HFFc6 (cell line): ENCODE data around the gene UCK1. TPM values are rescaled to one million over a fixed set of nuclear protein-coding genes. Genes with fewer than 3 reads are reported as not detected.

ENCODE experiments used
- DNase-seq: peaks from one replicate; pipeline ENCODE4 v3.0.0-alpha.2; 2018
- H3K27ac Mint-ChIP-seq: 2 replicates; pipeline ENCODE4 v1.8.0; 2020; ENCODE audit warnings: mild to moderate bottlenecking, mixed read lengths
- H3K27me3 Mint-ChIP-seq: 2 replicates; pipeline ENCODE4 v1.8.0; 2021; ENCODE audit warnings: mild to moderate bottlenecking, moderate library complexity, mixed read lengths; ENCODE audit not compliant: insufficient read depth
- H3K36me3 Mint-ChIP-seq: 2 replicates; pipeline ENCODE4 v1.8.0; 2021; ENCODE audit warnings: low read depth, mixed read lengths
- H3K4me1 Mint-ChIP-seq: 2 replicates; pipeline ENCODE4 v1.8.0; 2020; ENCODE audit warnings: low read depth, mixed read lengths
- H3K4me3 Mint-ChIP-seq: 2 replicates; pipeline ENCODE4 v1.8.0; 2020; ENCODE audit warnings: mild to moderate bottlenecking, moderate library complexity, mixed read lengths
- H3K9me3 Mint-ChIP-seq: 2 replicates; pipeline ENCODE4 v1.8.0; 2020; ENCODE audit warnings: mild to moderate bottlenecking, mixed read lengths
- CTCF ChIP-seq: fragments of 200-600 bp; sonication (generic); IDR thresholded peaks from 2 replicates; pipeline ENCODE4 v1.5.0; 2021; ENCODE audit warnings: antibody characterized with exemption, mild to moderate bottlenecking
- total RNA-seq, 6 experiments: library from RNA; stranded (reverse); fragmentation: NEBNext Ultra II Directional; extraction: Animal tissue kit (Norgen Biotek cat#: 25700); gene quantifications; 2 replicates in 1 of 6; 3 replicates in 5 of 6; pipeline ENCODE4 v1.2.3, GENCODE V29; 2021

UCK1 gene
- total RNA-seq, 6 experiments from 2014 or later, result 18.6 to 22.6 (median 20.8) TPM

- Mint-ChIP-seq H3K27ac (no peak overlapping the region), H3K9me3 (peaks cover 11% of the 10 kb centered on the region), H3K36me3 (peaks cover 9% of the 10 kb centered on the region), H3K4me1 (no peaks in the 10 kb centered on the region), H3K27me3 (peaks cover 7% of the 10 kb centered on the region), H3K4me3 (no peak overlapping the region)
- no peak for TF ChIP-seq CTCF
- DNase-seq, result no peak
Observed at GRCh38 chr9:131537946-131538345, 6.9 kb upstream of the UCK1 start.

- Mint-ChIP-seq H3K4me1 (peaks cover 8% of the 10 kb centered on the region), H3K4me3 (no peak overlapping the region), H3K9me3 (no peaks in the 10 kb centered on the region), H3K36me3 (no peaks in the 10 kb centered on the region), H3K27me3 (peaks cover 4% of the 10 kb centered on the region), H3K27ac (no peak overlapping the region)
- DNase-seq, result no peak
- TF ChIP-seq CTCF, result no peak
Observed at GRCh38 chr9:131534721-131535237, 3.7 kb upstream of the UCK1 start.

DNA sequence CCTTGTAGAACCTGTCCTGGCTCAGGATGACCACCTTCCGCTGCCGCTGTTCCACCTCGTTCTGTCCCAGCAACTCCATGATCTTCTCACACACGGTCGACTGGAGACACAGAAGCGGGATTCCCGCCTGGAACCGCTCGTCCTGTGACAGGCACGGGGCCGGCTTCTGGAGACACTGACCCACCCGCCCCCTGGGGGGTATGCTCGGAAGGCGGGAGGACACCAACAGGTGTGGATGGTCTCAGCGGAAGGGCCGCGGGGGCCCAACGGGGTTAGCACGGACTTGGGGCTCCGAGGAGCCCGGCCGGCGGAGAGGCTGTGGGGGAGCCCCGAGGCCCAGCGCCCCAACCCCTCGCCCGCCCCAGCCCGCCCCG lies 530 bp downstream of the UCK1 start:
- DNase-seq, result peak; percentile 25
- H3K27me3 Mint-ChIP-seq, result peaks cover 2% of the 10 kb centered on the region; the same call in 1 of the 2 replicates
- no peaks in the 10 kb centered on the region for H3K9me3 Mint-ChIP-seq
- peak overlapping the region; percentile 54 for H3K27ac Mint-ChIP-seq
- peak; percentile 61 for TF ChIP-seq CTCF
- peaks cover 10% of the 10 kb centered on the region for H3K4me1 Mint-ChIP-seq
- peak overlapping the region; percentile 93 for H3K4me3 Mint-ChIP-seq
- H3K36me3 Mint-ChIP-seq, result peaks cover 7% of the 10 kb centered on the region; the same call in 1 of the 2 replicates

DNA sequence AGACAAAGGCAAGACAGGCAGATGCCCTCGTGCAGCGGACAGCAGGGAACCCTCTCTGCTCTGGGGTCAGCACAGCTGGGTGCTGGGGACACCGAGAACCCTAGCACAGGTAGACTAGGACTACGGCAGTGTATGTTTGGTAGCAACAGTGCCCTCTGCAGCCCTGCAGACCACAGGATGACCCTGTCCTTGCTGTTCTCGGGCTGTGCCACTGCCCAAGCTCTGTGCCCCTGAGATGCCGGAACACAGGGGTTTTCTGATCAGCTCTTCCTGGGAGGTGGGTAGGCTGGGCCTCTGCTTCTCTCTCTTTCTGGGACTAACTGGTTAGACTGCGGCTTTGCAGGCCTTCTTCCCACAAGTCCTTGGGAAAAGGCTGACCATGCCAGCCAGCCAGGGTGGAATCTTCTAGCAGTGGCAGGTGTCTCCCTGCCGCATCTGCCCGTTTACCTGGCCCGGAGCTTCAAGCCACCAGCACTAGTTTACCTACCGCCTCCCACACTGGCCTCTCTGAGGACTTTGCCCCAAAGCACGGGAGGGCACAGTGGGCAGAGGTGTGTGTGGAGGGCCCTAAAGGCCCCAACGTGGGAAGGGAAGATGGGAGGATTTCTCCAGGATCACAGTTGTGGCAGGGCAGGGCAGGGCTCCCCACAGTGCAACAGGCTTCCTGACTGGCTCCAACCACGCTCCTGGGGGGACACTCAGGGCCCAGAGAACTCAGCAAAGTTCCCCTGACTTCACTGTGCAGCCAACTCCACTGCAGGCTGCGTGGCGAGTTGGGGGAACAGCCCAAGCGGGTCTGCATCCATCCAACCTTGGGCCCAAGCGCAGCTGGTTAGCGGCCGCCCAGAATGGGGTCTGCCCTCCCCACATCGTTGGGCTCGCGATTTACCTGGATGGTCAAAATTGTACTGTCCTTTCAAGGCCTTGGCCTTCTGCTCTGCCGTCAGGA lies 1.2 kb downstream of the UCK1 start:
- Mint-ChIP-seq H3K4me1 (peaks cover 11% of the 10 kb centered on the region), H3K27me3 (peaks cover 2% of the 10 kb centered on the region), H3K27ac (peak overlapping the region; percentile 54), H3K4me3 (peak overlapping the region; percentile 93), H3K36me3 (peaks cover 9% of the 10 kb centered on the region; the same call in 1 of the 2 replicates), H3K9me3 (no peaks in the 10 kb centered on the region)
- TF ChIP-seq CTCF, result no peak
- no peak for DNase-seq

DNA sequence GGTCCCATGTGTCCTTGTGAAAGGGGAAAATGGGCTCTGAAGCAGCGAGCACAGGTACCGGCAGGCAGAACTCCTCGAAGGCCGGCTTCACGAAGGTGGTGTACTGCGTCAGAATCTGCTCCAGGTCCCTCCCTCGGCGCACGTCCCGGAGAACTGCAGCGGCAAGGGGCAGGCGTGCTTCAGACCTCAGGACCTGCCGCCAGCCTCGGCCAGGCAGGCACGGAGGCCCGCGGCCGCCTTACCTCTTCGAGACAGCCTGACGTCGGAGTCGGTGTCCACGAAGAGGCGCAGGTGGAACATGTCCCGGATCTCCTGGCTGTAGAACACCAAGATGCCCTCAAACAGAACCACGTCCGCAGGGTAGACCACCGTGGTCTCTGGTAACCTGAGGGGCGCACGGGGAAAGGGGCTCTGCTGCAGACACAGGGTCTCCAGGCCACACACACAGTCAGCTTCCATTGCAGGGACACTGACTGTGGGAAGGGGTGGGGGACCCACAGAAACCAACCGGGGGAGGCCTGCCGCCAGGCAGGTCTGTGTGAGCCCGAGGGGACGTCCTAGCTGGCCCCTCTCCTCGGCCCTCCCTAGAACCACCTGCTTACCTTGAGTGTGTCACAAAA lies 2.1 kb downstream of the UCK1 start:
- TF ChIP-seq CTCF, result no peak
- DNase-seq, result no peak
- Mint-ChIP-seq H3K36me3 (peaks cover 13% of the 10 kb centered on the region; the same call in 1 of the 2 replicates), H3K27ac (no peak overlapping the region), H3K4me1 (peaks cover 19% of the 10 kb centered on the region), H3K9me3 (no peaks in the 10 kb centered on the region), H3K4me3 (no peak overlapping the region), H3K27me3 (peaks cover 2% of the 10 kb centered on the region)
